GM12892 (cell line): ENCODE results near the gene CLSTN2.

ENCODE experiments used
- POLR2A ChIP-seq: IDR thresholded peaks from 2 replicates; pipeline ENCODE4 v1.6.1; 2011; ENCODE audit warnings: low read depth, low read length, control low read depth
- TAF1 ChIP-seq: IDR thresholded peaks from 2 replicates; pipeline ENCODE4 v1.6.1; 2011; ENCODE audit warnings: low read depth, mild to moderate bottlenecking, control low read depth, low read length, borderline replicate concordance

DNA sequence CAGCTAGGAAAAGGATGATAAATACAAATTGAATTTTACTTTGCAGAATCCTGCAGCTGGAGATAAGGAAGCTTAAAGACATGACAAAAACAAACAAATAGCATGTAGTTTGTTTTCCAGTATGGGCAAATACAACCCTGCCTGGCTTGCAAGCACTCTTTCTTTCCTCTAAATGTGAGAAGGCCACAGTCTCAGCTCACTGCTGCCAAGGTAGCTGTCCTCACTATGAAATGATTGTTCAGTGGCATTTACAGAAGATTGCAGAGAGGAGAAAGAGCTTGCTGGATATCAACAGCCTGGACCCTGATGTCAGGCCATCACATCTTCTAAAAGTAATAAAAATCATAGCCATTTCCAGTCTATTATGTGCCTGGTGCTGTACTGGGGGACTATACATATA is 262.0 kb downstream of the CLSTN2 start:
- TF ChIP-seq TAF1, result no peak
- no peak for TF ChIP-seq POLR2A
